Gastroesophageal sphincter (tissue), 3 donors: ENCODE measurements around the gene ZFHX3.

Experiments
- CTCF ChIP-seq, 4 experiments: fragments of 200-600 bp in 2 of 4; fragments of 450-650 bp in 2 of 4; sonication (generic) in 1 of 4; IDR thresholded peaks; one replicate each; pipeline ENCODE4 v1.5.1; 2017 to 2019; ENCODE audit warnings: antibody characterized with exemption in 4 of 4, mild to moderate bottlenecking in 2 of 4, moderate library complexity in 2 of 4
- EP300 ChIP-seq: sonication (generic); formaldehyde crosslinking; IDR thresholded peaks from one replicate; pipeline ENCODE4 v1.6.1; 2017; ENCODE audit warnings: antibody characterized with exemption, mild to moderate bottlenecking
- POLR2A ChIP-seq, 2 donors: fragments of 450-650 bp; IDR thresholded peaks; one replicate each; pipeline ENCODE4 v1.6.1; 2017; ENCODE audit warnings: antibody characterized with exemption in 2 of 2, mild to moderate bottlenecking in 2 of 2, moderate library complexity in 1 of 2
- POLR2AphosphoS5 ChIP-seq: sonication (generic); formaldehyde crosslinking; IDR thresholded peaks from one replicate; pipeline ENCODE4 v1.6.1; 2017; ENCODE audit warnings: antibody characterized with exemption

- TF ChIP-seq CTCF (IDR thresholded peaks at IDR 0.05) (no peak), POLR2A (IDR thresholded peaks at IDR 0.05) (no peak), EP300 (no peak), POLR2AphosphoS5 (no peak)
Measured at GRCh38 chr16:73051226-73051625, 3.3 kb upstream of the ZFHX3 start.
